Activated CD8-positive, alpha-beta memory T cell treated with anti-CD3 and anti-CD28 coated beads, Interleukin-2, amount 50 U/mL, for 1 hour (primary cell): Measurements from ENCODE around the gene RBKS.
"Not testable (repeated sequence)": the region's sequence is repeated elsewhere in the genome, so short reads cannot be mapped to it uniquely, and the experiment has no call there.

Experiments used
- DNase-seq: peaks from one replicate; pipeline ENCODE4 v3.0.0-alpha.2; 2020; ENCODE audit errors: extremely low read depth

The RBKS gene

DNA sequence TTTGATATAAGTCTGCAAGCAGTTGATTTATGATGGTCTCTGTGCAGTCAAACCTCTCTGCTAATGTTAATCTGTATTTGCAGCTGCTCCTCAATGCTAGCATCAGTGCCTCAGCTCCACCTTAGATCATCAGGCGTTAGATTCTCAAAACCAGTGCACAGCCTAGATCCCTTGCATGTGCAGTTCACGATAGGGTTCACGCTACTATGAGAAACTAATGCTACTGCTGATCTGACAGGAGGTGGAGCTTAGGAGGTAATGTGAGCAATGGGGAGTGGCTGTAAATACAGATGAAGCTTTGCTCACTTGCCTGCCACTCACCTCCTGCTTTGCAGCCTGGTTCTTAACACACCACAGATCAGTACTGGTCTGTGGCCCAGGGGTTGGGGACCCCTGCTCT is 18.4 kb downstream of the RBKS start:
- DNase-seq, result no peak

DNA sequence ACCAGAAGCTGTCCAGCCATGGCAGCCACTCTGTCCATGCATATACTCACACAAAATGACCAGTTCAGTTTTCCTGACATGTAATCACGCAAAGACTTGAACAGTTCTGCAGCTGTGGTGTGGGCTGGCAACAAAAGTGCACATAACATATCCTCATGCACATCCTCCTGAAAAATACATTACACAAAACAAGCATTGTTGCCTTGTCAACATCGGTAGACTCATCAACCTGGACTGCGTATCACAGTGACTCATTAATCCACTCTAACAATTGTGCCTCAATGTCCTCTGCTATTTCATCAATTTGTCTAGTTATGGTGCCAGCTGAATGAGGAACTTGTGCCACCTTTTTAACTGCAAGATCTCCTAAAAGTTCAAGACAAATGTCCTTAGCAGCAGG is 19.5 kb downstream of the RBKS start:
- DNase-seq, result no peak

DNA sequence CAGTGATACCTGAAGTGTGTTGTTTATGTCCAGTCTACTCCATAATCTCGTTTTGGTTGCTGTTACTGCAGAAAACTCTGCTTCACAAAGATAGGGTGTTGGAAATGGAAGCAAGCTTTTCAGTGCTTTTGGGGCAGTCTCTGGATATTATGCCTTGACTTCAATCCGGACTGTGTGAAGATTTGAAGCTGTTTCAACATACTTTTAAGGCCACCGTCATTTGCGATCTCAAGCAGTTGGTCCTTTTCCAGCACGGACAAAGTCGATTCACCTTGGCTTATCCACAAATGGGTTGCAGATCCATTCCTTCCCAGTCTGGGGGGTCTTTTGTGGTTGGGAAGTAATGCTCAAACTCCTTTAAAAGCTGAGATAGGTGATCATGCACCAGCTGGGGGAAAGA is 20.4 kb downstream of the RBKS start:
- no peak for DNase-seq

DNA sequence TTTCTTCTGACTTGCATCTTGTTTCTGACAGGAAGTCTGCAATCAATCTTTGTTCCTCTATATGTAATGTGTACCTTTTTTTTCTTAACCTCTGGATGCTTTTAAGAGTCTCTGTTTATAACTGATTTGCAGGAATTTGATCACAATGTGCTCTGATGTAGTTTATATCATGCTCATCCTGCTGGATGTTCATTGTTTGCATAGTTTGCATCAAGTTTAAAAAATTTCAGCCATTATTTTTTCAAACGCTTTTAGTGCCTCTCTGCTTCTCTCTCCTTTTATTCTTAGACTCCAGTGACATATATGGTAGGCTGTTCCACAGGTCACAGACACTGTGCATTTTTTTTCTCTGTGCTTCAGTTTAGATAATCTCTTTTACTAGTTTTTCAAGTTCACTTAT is 23.9 kb downstream of the RBKS start:
- no peak for DNase-seq

DNA sequence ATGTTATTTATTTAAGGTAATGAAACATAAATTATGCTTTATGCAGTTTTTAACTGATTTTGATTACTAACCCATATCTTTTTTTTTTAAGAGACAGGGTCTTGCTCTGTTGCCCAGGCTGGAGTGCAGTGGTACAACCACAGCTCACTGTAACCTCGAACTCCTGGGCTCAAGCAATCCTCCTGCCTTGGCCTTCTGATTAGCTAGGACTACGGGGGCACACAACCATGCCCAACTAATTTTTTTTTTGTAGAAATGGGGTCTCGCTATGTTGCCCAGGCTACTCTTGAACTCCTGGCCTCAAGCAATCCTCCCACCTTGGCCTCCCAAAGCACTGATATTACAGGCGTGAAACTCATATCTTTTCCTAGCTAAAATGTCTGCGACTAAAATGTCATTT is 26.2 kb downstream of the RBKS start:
- not testable (repeated sequence) for DNase-seq

DNA sequence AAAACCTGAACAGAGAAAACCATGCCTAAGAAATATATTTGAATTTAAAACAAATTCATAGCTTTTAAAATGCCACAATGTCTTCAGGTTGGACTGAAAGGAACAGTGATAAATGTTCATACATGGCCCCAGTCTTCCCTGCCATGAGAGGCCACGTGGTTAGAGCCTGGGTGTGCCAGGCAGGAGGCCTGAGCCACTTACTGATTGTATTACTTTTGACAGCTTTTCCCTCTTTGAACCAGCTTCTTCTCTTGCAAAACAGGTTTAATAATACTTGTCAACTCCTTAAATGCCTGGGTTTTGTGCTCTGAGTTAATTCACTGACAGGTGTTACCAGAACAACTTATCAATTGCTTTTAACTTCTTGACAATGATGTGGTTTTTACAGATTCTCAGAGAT is 27.0 kb downstream of the RBKS start:
- DNase-seq, result no peak

DNA sequence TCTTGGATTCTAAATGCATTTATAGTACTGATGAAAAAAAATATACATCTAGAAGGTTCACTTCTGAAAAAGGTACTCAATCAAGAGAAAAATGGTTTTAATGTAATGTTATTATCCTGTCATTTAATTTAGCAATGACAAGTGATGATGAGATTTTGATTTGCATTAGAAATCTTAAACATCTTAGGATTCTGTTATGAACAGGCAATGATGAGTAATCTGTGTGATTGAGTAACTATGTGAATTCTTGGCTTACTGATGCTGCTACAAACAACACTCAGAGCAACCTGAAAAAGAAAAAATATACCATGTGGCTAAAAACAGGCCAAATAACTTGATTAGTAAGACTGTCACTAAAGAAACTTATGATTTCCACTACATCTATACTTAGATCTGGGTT is 30.1 kb downstream of the RBKS start:
- no peak for DNase-seq

DNA sequence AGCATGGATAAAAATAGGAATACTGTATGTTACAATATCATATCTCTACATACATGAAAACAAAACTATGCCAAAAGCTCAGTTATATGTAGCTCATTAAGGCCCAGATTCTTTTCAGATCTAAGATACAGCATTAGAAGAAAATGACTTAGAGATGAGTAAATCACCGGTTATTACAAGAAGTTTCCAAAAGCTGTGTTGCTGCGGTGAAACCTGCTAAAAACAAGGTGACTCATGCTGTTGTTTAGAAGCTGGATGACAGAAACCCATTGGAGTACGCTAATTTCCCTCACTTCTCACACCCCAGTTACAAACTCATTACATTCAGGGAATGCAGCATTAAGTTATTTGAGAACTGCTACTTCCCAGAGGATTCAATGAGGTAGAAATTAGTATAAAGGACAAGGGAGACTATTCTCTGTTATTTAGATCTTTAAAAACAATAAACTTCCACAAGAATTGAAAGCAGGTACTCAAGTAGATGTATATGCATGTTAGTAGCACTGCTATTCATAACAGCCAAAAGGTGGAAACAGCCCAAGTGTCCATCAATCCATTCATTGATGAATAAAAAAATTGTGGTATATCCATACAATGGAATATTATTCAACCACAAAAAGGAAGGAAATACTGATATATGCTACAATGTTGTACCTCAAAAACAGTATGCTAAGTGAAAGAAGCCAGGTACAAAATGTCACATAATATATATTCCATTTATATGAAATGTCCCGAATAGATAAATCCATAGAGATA is 32.6 kb downstream of the RBKS start:
- no peak for DNase-seq

DNA sequence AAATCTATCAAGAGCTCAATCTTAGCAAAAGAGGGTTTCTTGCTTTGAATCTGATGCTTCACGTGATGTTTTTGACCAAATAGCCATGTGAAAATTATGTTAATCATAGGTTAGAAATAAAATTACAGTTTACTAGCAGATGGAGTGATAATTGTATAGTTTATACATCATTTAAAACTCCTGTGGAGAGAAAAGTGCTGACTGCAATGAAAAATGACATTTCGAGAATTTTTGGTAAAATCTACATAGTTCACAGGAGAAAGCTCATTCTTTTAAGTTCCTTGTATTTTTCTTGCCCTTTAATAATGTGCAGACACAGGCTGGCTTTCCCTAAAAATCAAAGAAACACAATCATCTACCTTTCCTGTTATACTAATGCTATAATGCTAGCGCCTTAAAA is 33.2 kb downstream of the RBKS start:
- DNase-seq, result no peak

DNA sequence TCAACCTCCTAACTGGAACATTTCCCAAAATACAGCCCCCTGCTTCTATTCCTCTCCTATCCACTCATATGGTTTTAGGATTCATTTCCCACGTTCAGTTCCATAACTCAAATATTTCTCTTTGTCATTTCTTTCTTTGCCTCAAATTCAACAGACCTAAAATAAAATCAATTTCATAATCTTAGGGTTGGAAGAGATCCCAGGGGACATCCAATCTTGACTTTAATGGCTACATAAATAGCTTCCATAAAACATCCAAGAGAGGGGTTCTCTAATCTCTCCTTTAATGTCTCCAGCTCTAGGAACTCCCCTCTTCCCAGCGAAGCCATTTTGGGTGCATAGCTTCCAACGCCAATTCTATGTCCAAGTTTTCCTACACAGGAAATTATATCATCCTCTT is 33.8 kb downstream of the RBKS start:
- DNase-seq, result no peak

DNA sequence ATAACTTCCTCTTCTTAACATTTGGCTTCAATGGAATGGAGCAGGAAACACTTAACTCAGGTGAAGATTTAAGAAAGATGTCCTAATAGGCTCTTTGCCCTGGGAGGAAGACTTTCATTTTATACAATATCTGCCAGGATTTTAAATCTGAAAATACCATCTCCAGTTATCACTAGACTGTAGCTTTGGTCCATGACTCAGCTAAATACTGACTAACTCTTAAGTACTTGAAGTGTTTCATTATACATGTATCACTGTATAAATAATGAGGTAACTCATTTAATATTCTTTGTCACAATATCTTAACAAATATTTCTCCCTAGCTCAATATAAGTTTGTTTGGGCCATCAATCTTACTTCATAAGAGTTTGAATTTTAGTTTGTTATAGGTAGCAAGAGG is 34.7 kb downstream of the RBKS start:
- no peak for DNase-seq

DNA sequence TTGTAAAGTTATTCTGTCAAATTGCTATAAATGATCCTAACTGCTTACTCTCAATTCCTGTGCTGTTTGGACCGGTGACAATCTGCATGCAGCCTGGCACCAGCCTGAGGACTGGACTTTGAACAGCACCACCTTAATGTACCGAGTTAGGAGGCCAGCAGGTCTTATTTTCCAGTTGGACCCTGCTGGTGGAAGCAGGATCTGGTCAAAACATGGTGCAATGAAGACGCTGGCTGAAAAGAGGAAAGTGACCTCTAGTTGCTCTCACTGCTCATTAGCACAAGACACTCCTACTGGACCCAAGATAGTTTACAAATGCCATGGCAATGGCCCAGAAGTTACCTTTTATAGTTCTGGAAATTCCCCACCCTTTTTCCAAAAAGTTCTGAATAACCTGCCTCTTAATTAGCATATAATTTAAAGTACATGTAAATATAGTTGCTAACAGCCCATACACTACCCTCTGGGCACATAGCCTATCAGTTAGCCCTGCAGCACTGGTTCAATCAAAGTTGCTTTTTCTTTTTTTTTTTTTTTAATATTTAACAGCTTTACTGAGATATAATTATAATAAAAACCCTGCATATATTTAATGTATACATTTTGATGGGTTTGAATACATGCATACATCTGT is 35.8 kb downstream of the RBKS start:
- no peak for DNase-seq

DNA sequence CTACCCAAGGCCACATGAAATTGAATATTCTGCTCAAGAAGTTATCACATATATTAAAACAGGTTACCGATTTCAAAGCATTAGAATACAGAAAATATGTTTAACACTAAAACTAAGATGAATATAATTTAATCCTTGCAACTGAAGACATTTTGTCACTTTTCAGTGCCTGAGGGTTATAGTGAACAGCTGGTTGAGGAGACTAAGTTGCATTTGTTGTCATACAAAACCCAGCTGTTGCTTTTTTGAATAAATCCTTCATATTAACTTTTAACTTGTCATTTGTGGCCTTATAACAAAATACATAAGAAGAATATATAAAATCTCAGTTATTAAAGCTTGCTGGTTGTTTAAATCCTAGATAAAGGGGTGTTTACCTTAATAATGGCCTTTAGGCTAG is 37.5 kb downstream of the RBKS start:
- no peak for DNase-seq

DNA sequence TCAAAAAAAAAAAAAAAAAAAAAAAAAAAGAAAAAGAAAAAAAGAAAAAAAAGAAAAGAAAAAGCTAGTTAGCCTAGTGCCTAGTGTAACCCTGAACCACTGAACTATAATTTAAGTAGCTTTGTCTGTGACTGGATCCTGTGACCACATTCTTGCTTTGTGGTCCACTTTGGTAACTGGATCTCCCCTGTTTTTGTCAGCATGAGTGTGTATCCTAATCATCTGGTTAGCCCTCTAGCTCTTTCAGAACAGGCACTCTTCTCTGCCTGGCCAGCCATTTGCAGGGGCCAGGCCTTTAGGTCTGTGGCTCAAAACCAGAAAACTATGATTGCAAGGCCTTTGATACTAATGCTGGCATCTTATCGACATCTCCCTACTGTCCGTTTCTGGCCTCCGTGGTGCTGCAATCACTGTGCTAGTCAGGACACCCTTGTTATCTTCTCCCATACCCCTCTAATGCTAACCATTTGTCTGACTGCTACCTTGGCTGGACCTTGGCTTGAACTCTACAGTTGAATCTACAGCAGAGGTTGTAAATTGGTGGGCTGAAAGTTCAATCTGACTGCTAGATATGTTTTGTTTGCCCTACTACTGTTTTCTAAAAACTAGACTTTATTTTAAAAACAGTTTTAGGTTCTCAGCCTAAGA is 40.5 kb downstream of the RBKS start:
- no peak for DNase-seq

DNA sequence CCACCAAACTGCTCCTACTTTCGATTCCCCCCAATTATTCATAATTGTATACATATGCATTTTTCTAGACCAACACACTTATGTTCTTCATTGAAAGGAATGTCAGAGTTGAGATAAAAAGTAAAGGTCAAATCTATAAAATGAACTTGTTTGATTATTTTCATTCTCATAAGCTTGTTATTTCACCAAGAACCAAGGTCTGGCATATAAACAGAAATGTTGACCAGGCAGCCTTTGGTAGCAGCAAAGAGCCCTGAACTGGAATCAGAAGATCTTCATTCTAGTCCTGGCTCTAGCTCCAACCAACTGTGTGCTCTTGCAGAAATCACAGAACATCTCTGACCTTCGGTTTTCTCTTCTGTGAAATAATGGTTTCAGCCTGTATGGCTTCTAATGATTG is 42.9 kb downstream of the RBKS start:
- no peak for DNase-seq

DNA sequence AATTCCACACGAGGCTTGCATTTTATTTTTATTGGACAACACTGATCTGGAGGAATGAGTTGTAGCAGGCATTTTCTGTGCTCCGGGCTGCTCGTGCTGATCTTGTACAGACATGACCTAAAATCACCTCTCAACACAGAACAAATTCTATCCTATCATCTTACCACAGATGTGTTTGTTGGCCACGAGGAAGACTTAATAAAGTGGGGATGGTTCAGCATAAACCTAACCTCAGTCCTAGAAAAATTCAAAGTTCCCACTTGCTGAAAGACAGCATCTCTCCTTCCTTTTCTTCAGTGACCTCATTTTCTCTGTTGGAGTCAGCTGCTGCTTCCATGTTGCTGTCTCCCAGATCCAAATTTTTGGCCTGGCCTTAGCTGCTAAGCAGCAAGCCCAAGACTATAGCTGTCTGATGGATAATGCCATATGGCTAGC is 45.3 kb downstream of the RBKS start:
- DNase-seq, result no peak

DNA sequence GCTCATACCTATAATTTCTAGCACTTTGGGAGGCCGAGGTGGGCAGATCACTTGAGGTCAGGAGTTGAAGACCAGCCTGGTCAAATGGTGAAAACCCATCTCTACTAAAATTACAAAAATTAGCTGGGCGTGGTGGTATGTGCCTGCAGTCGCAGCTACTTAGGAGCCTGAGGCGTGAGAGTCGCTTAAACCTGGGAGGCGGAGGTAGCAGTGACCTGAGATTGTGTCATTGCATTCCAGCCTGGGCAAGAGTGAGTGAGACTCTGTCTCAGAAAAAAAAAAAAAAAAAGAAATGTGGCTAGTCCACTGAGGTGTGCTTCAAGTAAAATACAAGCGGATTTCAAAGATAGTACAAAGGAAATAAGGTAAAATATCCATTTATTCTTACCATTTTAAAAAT is 46.2 kb downstream of the RBKS start:
- DNase-seq, result no peak

DNA sequence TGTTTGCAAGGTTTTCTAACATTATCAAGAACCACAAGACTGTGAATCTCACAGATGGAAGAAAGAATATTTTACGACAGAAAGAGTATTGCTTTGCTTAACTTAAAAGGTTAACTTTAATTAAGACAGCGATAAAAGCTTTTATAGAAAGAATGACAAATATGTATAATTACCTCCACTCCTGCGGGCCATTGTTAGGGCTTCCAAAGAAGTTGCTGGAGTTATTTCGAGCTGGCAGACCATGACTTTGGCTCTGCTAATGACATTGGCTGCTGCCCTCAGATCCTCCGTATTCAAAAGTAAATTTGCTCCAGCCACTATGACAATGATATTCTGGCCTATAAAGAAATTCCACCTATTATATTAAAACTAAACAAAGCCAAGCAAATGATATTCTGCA is 47.3 kb downstream of the RBKS start:
- no peak for DNase-seq

DNA sequence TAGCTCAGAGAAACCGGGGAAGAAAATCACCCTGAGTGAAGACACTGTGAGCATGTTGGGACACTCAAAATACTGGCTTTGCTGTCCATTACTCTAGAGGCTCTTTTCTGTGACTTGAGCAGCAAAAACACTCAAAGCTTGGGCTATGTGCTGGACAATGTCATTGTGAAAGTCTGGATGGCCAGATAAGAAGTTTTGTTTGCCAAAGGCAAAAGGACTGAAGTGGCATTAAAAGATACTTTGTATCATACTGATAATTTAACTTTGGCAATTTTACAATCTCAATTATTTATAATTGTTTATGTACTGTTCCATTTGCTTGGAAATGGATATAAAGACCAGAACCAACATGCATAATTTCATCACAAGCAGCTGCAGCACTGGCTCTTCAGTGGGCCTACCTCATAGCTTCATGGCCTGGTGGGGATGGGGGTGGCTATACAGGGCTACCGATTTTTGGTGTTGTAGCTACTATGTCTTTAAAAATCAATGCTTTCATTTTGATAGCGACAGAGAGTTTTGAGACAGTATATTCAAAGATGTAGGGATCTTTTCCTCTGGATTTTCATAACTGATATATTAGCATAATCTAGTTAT is 51.1 kb downstream of the RBKS start:
- no peak for DNase-seq

DNA sequence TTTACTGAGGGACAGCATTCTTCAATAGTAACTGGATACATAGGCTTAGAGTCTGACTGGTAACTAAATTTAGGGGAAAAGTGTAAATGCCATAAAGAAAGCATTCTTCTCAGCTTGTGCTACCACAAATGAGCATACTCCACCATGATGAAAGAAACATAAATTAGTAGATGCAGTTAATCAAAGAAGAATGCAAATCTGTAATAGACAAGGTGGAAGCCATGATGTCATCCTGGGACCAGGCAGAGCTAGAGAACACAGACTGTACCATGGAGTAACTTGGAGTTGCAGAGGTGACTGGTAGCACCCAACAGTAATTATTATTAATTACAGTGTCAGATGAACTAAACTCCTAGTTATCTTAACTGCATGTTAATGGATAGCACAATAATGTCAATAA is 51.7 kb downstream of the RBKS start:
- DNase-seq, result no peak

DNA sequence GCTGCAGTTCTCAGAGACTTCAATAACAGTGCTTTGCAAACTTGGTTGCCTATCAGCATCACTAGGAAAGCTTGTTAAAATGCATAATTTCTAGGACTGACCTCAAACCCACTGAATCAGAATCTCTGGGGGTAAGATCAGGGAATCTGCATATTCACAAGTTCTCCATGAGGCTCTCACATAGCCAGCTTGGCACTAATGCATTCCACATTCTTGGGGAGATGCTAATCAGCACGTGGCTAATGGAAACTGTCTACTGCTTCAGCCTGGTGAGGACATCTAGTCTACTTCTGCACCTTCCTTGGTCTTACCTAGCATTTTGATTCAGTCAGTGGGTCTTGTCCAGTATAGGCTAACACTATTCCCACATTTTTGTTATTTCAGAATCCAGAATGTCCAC is 56.3 kb downstream of the RBKS start:
- DNase-seq, result no peak

DNA sequence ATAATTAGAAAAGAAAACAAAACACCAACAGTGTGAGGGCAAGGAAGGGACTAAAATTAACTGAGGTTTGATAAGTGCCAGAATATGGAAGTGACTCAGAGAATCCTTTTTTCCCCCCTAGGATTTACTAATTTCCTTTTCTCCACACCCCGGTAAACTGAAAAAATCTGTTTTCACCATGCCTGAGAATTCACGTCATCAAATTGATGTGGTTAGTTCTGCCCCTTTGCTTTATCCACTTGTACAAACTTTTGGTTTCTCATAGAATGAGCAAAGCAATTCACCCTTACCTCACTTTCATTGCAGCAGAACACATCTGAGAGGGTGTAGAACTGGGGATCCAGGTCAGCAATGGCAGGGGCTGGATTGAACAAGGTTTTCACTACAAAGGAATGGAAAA is 57.8 kb downstream of the RBKS start:
- DNase-seq, result no peak
